Activated CD8-positive, alpha-beta memory T cell treated with anti-CD3 and anti-CD28 coated beads, Interleukin-2, amount 50 U/mL, for 24 hours (primary cell): Measurements from ENCODE around the gene LPCAT2.

Experiments
- DNase-seq: peaks from one replicate; pipeline ENCODE4 v3.0.0-alpha.2; 2020; ENCODE audit errors: extremely low read depth

LPCAT2 gene

GRCh38 chr16:55555436-55555835 is 46.6 kb downstream of the LPCAT2 start:
- DNase-seq, result no peak

- no peak for DNase-seq
These were observed 48.3 kb downstream of the LPCAT2 start for GRCh38 chr16:55557186-55557585.

- no peak for DNase-seq
These were observed 50.4 kb downstream of the LPCAT2 start for GRCh38 chr16:55559233-55559632.

- DNase-seq, result no peak
These were observed 51.2 kb downstream of the LPCAT2 start for GRCh38 chr16:55559933-55560516.

GRCh38 chr16:55561319-55561848 is 52.5 kb downstream of the LPCAT2 start:
- no peak for DNase-seq

GRCh38 chr16:55562936-55563335 is 54.1 kb downstream of the LPCAT2 start:
- no peak for DNase-seq

- no peak for DNase-seq
These were observed 54.9 kb downstream of the LPCAT2 start for GRCh38 chr16:55563797-55564196.

GRCh38 chr16:55565086-55565485 is 56.2 kb downstream of the LPCAT2 start:
- DNase-seq, result no peak

- DNase-seq, result no peak
These were observed 57.7 kb downstream of the LPCAT2 start, which contains the start of gene CAPNS2 for GRCh38 chr16:55566432-55567175. Gene CAPNS2 (plus strand): TSS chr16:55566684. CDS start chr16:55566757, 73 bp downstream.

- DNase-seq, result no peak
These were observed 58.5 kb downstream of the LPCAT2 start for GRCh38 chr16:55567382-55567781.

GRCh38 chr16:55568207-55568606 is 59.3 kb downstream of the LPCAT2 start:
- no peak for DNase-seq

GRCh38 chr16:55569025-55569424 is 60.2 kb downstream of the LPCAT2 start:
- no peak for DNase-seq

- no peak for DNase-seq
These were observed 61.3 kb downstream of the LPCAT2 start for GRCh38 chr16:55570159-55570558.

- no peak for DNase-seq
These were observed 62.5 kb downstream of the LPCAT2 start for GRCh38 chr16:55571191-55571897.

GRCh38 chr16:55572439-55572838 is 63.6 kb downstream of the LPCAT2 start:
- DNase-seq, result no peak

GRCh38 chr16:55574811-55575210 is 65.9 kb downstream of the LPCAT2 start:
- DNase-seq, result no peak

GRCh38 chr16:55575496-55575895 is 66.6 kb downstream of the LPCAT2 start:
- no peak for DNase-seq

GRCh38 chr16:55576384-55576783 is 67.5 kb downstream of the LPCAT2 start:
- DNase-seq, result no peak

- no peak for DNase-seq
These were observed 69.0 kb downstream of the LPCAT2 start for GRCh38 chr16:55577887-55578286.

- DNase-seq, result no peak
These were observed 76.8 kb downstream of the LPCAT2 start for GRCh38 chr16:55585631-55586030.

GRCh38 chr16:55588799-55589198 is 79.9 kb downstream of the LPCAT2 start:
- no peak for DNase-seq

- DNase-seq, result no peak
These were observed 83.4 kb downstream of the LPCAT2 start for GRCh38 chr16:55592306-55592705.

GRCh38 chr16:55597928-55598327 is 89.1 kb downstream of the LPCAT2 start:
- DNase-seq, result no peak
